ENCODE data around the gene WDR46.
A peak's percentile ranks its signal among the peaks of the same experiment; 100 is the strongest.

Gene WDR46

DNA sequence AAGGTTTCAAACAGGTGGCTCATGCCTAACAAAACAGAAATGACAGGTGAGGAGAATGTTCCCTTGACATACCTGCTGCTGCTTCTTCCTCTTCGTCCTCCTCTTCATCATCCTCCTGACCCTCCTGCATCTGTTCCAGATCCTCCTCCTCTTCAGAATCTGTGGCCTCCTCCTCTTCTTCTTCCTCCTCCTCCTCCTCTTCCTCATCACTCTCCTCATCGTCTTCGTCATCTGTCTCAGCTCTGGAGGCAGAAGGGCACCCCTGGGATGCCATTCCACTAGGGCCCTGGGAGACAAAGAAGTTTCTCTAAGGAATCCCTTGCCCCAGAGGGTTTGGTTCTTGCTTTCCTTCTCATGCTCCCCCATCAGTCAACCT lies 30.9 kb upstream of the WDR46 start:
- Histone ChIP-seq H3K36me3 (ENCODE audit: control insufficient read depth, insufficient read depth, low read length) (peaks cover 26% of the 10 kb centered on the region), H3K4me1 (ENCODE audit: control insufficient read depth, insufficient read depth, low read length) (peaks cover 36% of the 10 kb centered on the region), H3K27me3 (ENCODE audit: control insufficient read depth, insufficient read depth, low read length, poor library complexity, severe bottlenecking) (no peaks in the 10 kb centered on the region), H3K9me3 (ENCODE audit: control insufficient read depth, low read length) (no peaks in the 10 kb centered on the region), H3K4me3 (ENCODE audit: insufficient read depth, low read depth, low read length) (no peak overlapping the region), H3K27ac (ENCODE audit: insufficient read depth, low read depth, low read length, poor library complexity, severe bottlenecking) (no peak overlapping the region)
- WGBS, 2 experiments = 94 to 97% methylated on average over 3 of the region's 3 CpGs

- no peaks in the 10 kb centered on the region for H3K27me3 ChIP-seq (ENCODE audit: control insufficient read depth, insufficient read depth, low read length, poor library complexity, severe bottlenecking)
- no peaks in the 10 kb centered on the region for H3K9me3 ChIP-seq (ENCODE audit: control insufficient read depth, low read length)
- 71 to 79% methylated on average over 8 of the region's 8 CpGs for WGBS, 2 experiments
- H3K4me3 ChIP-seq (ENCODE audit: insufficient read depth, low read depth, low read length) = peak overlapping the region; percentile 59
- peaks cover 39% of the 10 kb centered on the region for H3K4me1 ChIP-seq (ENCODE audit: control insufficient read depth, insufficient read depth, low read length)
- peaks cover 26% of the 10 kb centered on the region for H3K36me3 ChIP-seq (ENCODE audit: control insufficient read depth, insufficient read depth, low read length)
- peak overlapping the region; percentile 85 for H3K27ac ChIP-seq (ENCODE audit: insufficient read depth, low read depth, low read length, poor library complexity, severe bottlenecking)
Observed at GRCh38 chr6:33318426-33319073, 29.5 kb upstream of the WDR46 start.

- H3K4me1 ChIP-seq (ENCODE audit: control insufficient read depth, insufficient read depth, low read length) = peaks cover 39% of the 10 kb centered on the region
Observed at GRCh38 chr6:33317669-33318425, 28.8 kb upstream of the WDR46 start, which contains the start of gene ZBTB22. ZBTB22 (minus strand) TSS chr6:33317744; CDS start chr6:33316916, 828 bp downstream.

GRCh38 chr6:33317419-33317668 lies 28.3 kb upstream of the WDR46 start:
- Histone ChIP-seq H3K27me3 (ENCODE audit: control insufficient read depth, insufficient read depth, low read length, poor library complexity, severe bottlenecking) (peaks cover 11% of the 10 kb centered on the region), H3K27ac (ENCODE audit: insufficient read depth, low read depth, low read length, poor library complexity, severe bottlenecking) (no peak overlapping the region), H3K4me3 (ENCODE audit: insufficient read depth, low read depth, low read length) (peak overlapping the region; percentile 59), H3K36me3 (ENCODE audit: control insufficient read depth, insufficient read depth, low read length) (peaks cover 26% of the 10 kb centered on the region), H3K4me1 (ENCODE audit: control insufficient read depth, insufficient read depth, low read length) (peaks cover 43% of the 10 kb centered on the region), H3K9me3 (ENCODE audit: control insufficient read depth, low read length) (no peaks in the 10 kb centered on the region)
- 0% methylated on average over 20 to 24 of the region's 27 CpGs for WGBS, 2 experiments

More at GRCh38 chr6:33317669-33318425, 28.8 kb upstream of the WDR46 start, which contains the start of gene ZBTB22:
- H3K27me3 ChIP-seq (ENCODE audit: control insufficient read depth, insufficient read depth, low read length, poor library complexity, severe bottlenecking) = peaks cover 6% of the 10 kb centered on the region
- WGBS, 2 experiments = 1 to 2% methylated on average over 44 of the region's 44 CpGs
- peak within 1 kb of the TSS; percentile 59 for H3K4me3 ChIP-seq (ENCODE audit: insufficient read depth, low read depth, low read length)
- peaks cover 26% of the 10 kb centered on the region for H3K36me3 ChIP-seq (ENCODE audit: control insufficient read depth, insufficient read depth, low read length)
- no peaks in the 10 kb centered on the region for H3K9me3 ChIP-seq (ENCODE audit: control insufficient read depth, low read length)
- peak within 1 kb of the TSS; percentile 85 for H3K27ac ChIP-seq (ENCODE audit: insufficient read depth, low read depth, low read length, poor library complexity, severe bottlenecking)

DNA sequence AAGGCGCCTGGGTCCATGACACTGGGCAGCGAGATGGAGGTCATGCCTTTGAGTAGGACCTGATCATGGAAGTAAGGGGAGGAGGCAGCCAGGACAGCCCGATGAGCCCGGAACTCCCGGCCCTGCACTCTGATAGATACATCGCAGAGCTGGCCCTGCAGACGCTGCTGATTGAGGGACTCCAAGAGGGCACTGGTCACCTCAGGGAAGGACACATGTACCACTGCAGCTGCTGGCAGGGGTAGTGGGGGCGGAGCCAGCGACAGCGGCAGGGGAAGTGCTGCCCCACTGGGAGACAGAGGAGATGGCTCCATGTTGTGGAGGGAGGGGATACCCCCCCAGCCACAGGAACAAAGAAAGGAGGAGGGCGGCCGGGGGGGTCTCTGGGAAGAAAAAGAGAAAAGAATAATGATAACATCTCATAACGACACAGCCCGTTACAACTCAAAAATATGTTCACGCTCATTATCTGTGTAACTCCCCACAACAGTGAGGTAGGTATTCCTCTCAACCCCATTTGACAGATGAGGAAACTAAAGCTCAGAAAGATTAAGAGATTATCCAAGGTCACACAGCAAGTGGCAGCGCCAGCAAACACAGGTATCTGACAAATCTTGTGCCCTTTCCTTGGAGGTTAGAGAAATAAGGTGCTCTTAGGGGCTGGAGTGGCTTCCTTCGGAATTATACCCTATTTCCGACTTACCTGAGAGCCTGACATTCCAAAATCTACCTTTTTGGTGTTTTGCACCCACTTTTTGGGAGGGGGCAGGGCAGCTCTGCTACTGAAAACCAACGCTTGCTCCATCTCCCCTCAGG lies 27.8 kb upstream of the WDR46 start:
- peak overlapping the region; percentile 59 for H3K4me3 ChIP-seq (ENCODE audit: insufficient read depth, low read depth, low read length)
- H3K4me1 ChIP-seq (ENCODE audit: control insufficient read depth, insufficient read depth, low read length) = peaks cover 40% of the 10 kb centered on the region
- H3K27me3 ChIP-seq (ENCODE audit: control insufficient read depth, insufficient read depth, low read length, poor library complexity, severe bottlenecking) = peaks cover 16% of the 10 kb centered on the region
- no peaks in the 10 kb centered on the region for H3K9me3 ChIP-seq (ENCODE audit: control insufficient read depth, low read length)
- no peak overlapping the region for H3K27ac ChIP-seq (ENCODE audit: insufficient read depth, low read depth, low read length, poor library complexity, severe bottlenecking)
- H3K36me3 ChIP-seq (ENCODE audit: control insufficient read depth, insufficient read depth, low read length) = peaks cover 26% of the 10 kb centered on the region
- 76 to 79% methylated on average over 17 to 19 of the region's 19 CpGs for WGBS, 2 experiments

- peaks cover 32% of the 10 kb centered on the region for H3K4me1 ChIP-seq (ENCODE audit: control insufficient read depth, insufficient read depth, low read length)
- peaks cover 17% of the 10 kb centered on the region for H3K27me3 ChIP-seq (ENCODE audit: control insufficient read depth, insufficient read depth, low read length, poor library complexity, severe bottlenecking)
- 94 to 96% methylated on average over 15 to 17 of the region's 17 CpGs for WGBS, 2 experiments
- no peak overlapping the region for H3K27ac ChIP-seq (ENCODE audit: insufficient read depth, low read depth, low read length, poor library complexity, severe bottlenecking)
- H3K36me3 ChIP-seq (ENCODE audit: control insufficient read depth, insufficient read depth, low read length) = peaks cover 24% of the 10 kb centered on the region
- H3K9me3 ChIP-seq (ENCODE audit: control insufficient read depth, low read length) = no peaks in the 10 kb centered on the region
- H3K4me3 ChIP-seq (ENCODE audit: insufficient read depth, low read depth, low read length) = no peak overlapping the region
Observed at GRCh38 chr6:33315793-33316602, 27.0 kb upstream of the WDR46 start.

DNA sequence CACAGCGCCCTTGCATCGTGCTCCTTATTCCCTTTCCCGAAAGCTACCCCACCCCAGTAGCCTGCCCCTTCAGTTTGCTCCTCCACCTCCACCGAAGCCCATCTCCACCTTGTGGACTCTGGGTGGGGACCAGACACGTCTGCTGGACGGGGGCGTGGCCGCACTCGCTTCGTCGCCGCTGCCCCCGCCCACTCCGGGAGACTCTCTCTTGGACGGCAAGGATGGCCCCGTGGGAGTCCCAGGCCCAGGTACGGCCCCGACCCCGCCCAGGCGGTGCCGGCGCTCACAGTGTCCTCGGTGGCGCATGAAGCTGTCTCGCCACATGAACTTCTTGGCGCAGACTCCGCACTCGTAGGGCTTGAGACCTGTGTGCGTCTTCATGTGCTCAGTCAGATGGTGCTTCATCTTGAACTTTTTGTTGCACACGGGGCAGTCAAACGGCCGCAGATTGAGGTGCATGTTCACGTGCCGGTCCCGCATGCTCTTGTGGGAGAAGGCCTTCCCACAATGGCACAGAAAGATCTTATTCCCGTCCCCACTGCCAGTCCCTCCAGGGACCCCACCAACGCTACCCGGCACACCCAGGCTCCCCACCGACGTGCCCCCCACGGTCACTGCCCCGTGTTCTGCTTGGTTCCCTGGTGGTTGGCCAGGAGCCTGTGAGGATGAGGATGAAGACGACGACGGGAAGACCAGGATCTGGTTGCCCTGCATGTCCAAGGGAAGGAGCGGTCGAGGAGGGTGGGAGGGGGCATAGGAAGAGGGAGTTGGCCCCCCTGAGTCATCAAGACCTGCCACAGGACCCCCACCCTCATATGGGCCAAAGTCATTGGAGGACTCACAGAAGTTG lies 26.1 kb upstream of the WDR46 start:
- H3K4me1 ChIP-seq (ENCODE audit: control insufficient read depth, insufficient read depth, low read length) = peaks cover 30% of the 10 kb centered on the region
- H3K27ac ChIP-seq (ENCODE audit: insufficient read depth, low read depth, low read length, poor library complexity, severe bottlenecking) = no peak overlapping the region
- no peak overlapping the region for H3K4me3 ChIP-seq (ENCODE audit: insufficient read depth, low read depth, low read length)
- H3K27me3 ChIP-seq (ENCODE audit: control insufficient read depth, insufficient read depth, low read length, poor library complexity, severe bottlenecking) = peaks cover 17% of the 10 kb centered on the region
- H3K9me3 ChIP-seq (ENCODE audit: control insufficient read depth, low read length) = no peaks in the 10 kb centered on the region
- H3K36me3 ChIP-seq (ENCODE audit: control insufficient read depth, insufficient read depth, low read length) = peaks cover 16% of the 10 kb centered on the region
- WGBS, 2 experiments = 87% methylated on average over 47 of the region's 47 CpGs

DNA sequence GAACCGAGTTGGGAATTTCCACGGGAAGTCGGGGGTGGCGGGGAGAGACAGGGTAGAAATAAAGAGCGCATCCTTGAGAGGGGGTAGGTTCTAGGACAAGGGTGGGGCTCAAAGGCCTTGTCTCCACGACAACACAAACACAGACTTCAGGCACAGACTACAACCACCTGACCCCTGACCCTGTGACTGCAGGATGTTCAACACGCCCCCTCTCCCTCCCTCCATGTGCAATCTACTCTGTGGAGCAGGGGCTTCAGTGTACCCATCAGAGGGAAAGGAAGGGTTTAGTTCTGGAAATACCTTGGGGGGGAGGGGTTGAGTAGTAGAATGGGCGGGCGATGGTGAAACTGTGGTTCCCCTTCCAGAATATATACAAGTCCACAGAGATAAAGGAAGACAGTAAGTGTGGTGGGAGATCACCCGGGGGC lies 25.5 kb upstream of the WDR46 start:
- peaks cover 17% of the 10 kb centered on the region for H3K27me3 ChIP-seq (ENCODE audit: control insufficient read depth, insufficient read depth, low read length, poor library complexity, severe bottlenecking)
- H3K9me3 ChIP-seq (ENCODE audit: control insufficient read depth, low read length) = no peaks in the 10 kb centered on the region
- H3K27ac ChIP-seq (ENCODE audit: insufficient read depth, low read depth, low read length, poor library complexity, severe bottlenecking) = no peak overlapping the region
- H3K4me3 ChIP-seq (ENCODE audit: insufficient read depth, low read depth, low read length) = peak overlapping the region; percentile 66
- WGBS, 2 experiments = 33 to 38% methylated on average over 6 to 10 of the region's 10 CpGs
- peaks cover 23% of the 10 kb centered on the region for H3K4me1 ChIP-seq (ENCODE audit: control insufficient read depth, insufficient read depth, low read length)
- peaks cover 10% of the 10 kb centered on the region for H3K36me3 ChIP-seq (ENCODE audit: control insufficient read depth, insufficient read depth, low read length)
